H9 (cell line): ENCODE results near the gene AXIN1. TPM values are rescaled to one million over a fixed set of nuclear protein-coding genes. Genes with fewer than 3 reads are reported as not detected.

ENCODE experiments used
- DNase-seq: peaks from one replicate; pipeline ENCODE4 v3.0.0-alpha.2; 2017
- H2AFZ ChIP-seq: one replicate; pipeline ENCODE4 v1.6.1; 2013; ENCODE audit warnings: mild to moderate bottlenecking, low read length, control low read depth, moderate library complexity
- H2AK5ac ChIP-seq: 2 replicates; pipeline ENCODE4 v1.6.1; 2013; ENCODE audit warnings: low read length, control low read depth, mixed read lengths; ENCODE audit not compliant: insufficient read length
- H2BK120ac ChIP-seq: one replicate; pipeline ENCODE4 v1.6.1; 2013; ENCODE audit warnings: low read depth, mild to moderate bottlenecking, low read length, control low read depth, inconsistent platforms; ENCODE audit not compliant: poor library complexity, severe bottlenecking
- H2BK12ac ChIP-seq: 2 replicates; pipeline ENCODE4 v1.6.1; 2013; ENCODE audit warnings: low read length, control low read depth, mixed read lengths, low read depth; ENCODE audit not compliant: insufficient read length
- H2BK15ac ChIP-seq: 2 replicates; pipeline ENCODE4 v1.6.1; 2013; ENCODE audit warnings: low read depth, low read length, control low read depth
- H2BK20ac ChIP-seq: one replicate; pipeline ENCODE4 v1.6.1; 2013; ENCODE audit warnings: low read depth, mild to moderate bottlenecking, low read length, control low read depth, inconsistent platforms; ENCODE audit not compliant: poor library complexity, severe bottlenecking
- H2BK5ac ChIP-seq: 2 replicates; pipeline ENCODE4 v1.6.1; 2013; ENCODE audit warnings: low read length, control low read depth, mixed read lengths; ENCODE audit not compliant: insufficient read length
- H3K14ac ChIP-seq: 2 replicates; pipeline ENCODE4 v1.6.1; 2013; ENCODE audit warnings: low read length, control low read depth; ENCODE audit not compliant: insufficient read depth
- H3K18ac ChIP-seq: 2 replicates; pipeline ENCODE4 v1.6.1; 2013; ENCODE audit warnings: low read depth, mild to moderate bottlenecking, mixed read lengths, low read length, control low read depth; ENCODE audit not compliant: insufficient read length
- H3K23ac ChIP-seq: 2 replicates; pipeline ENCODE4 v1.6.1; 2013; ENCODE audit warnings: low read length, control low read depth, mixed read lengths, low read depth; ENCODE audit not compliant: insufficient read length
- H3K23me2 ChIP-seq: 2 replicates; pipeline ENCODE4 v1.6.1; 2013; ENCODE audit warnings: low read depth, mild to moderate bottlenecking, mixed read lengths, low read length, control low read depth; ENCODE audit not compliant: insufficient read length, poor library complexity, severe bottlenecking
- H3K27ac ChIP-seq: 2 replicates; pipeline ENCODE4 v1.5.1; 2013; ENCODE audit warnings: low read length, control low read depth, mixed read lengths, low read depth; ENCODE audit not compliant: insufficient read length
- H3K27me3 ChIP-seq: 2 replicates; pipeline ENCODE4 v1.6.1; 2013; ENCODE audit warnings: low read length, control low read depth, inconsistent platforms; ENCODE audit not compliant: insufficient read depth
- H3K4ac ChIP-seq: 2 replicates; pipeline ENCODE4 v1.6.1; 2013; ENCODE audit warnings: low read depth, mild to moderate bottlenecking, control low read depth, inconsistent platforms, low read length, moderate library complexity
- H3K4me1 ChIP-seq: 2 replicates; pipeline ENCODE4 v1.6.1; 2013; ENCODE audit warnings: low read length, control low read depth, inconsistent platforms; ENCODE audit not compliant: insufficient read depth
- H3K4me2 ChIP-seq: 2 replicates; pipeline ENCODE4 v1.6.1; 2013; ENCODE audit warnings: low read length, control low read depth, mixed read lengths; ENCODE audit not compliant: insufficient read length, insufficient read depth
- H3K56ac ChIP-seq: 2 replicates; pipeline ENCODE4 v1.6.1; 2013; ENCODE audit warnings: low read depth, mild to moderate bottlenecking, mixed read lengths, low read length, control low read depth; ENCODE audit not compliant: insufficient read length
- H3K79me1 ChIP-seq: 2 replicates; pipeline ENCODE4 v1.6.1; 2013; ENCODE audit warnings: low read depth, mild to moderate bottlenecking, moderate library complexity, low read length, control low read depth, inconsistent platforms; ENCODE audit not compliant: insufficient read depth, poor library complexity, severe bottlenecking
- H3K79me2 ChIP-seq: 2 replicates; pipeline ENCODE4 v1.6.1; 2013; ENCODE audit warnings: low read length, control low read depth, inconsistent platforms; ENCODE audit not compliant: insufficient read depth
- H3K9ac ChIP-seq: 2 replicates; pipeline ENCODE4 v1.6.1; 2013; ENCODE audit warnings: low read length, control low read depth, mixed read lengths; ENCODE audit not compliant: insufficient read length; ENCODE audit errors: extremely low read depth
- H3K9me3 ChIP-seq: one replicate; pipeline ENCODE4 v1.6.1; 2013; ENCODE audit warnings: low read depth, low read length, inconsistent platforms; ENCODE audit not compliant: control insufficient read depth
- H3T11ph ChIP-seq: one replicate; pipeline ENCODE4 v1.6.1; 2013; ENCODE audit warnings: mild to moderate bottlenecking, low read length, control low read depth, inconsistent platforms
- H4K20me1 ChIP-seq: one replicate; pipeline ENCODE4 v1.6.1; 2013; ENCODE audit not compliant: control insufficient read depth, insufficient read length, insufficient read depth
- H4K5ac ChIP-seq: 2 replicates; pipeline ENCODE4 v1.6.1; 2013; ENCODE audit warnings: low read depth, mild to moderate bottlenecking, mixed read lengths, low read length, control low read depth; ENCODE audit not compliant: insufficient read length
- H4K8ac ChIP-seq: replicated peaks from 2 replicates; pipeline ENCODE4 v1.6.1; 2013; ENCODE audit warnings: low read length, control low read depth, mixed read lengths, low read depth; ENCODE audit not compliant: insufficient read length
- H4K91ac ChIP-seq: 2 replicates; pipeline ENCODE4 v1.6.1; 2013; ENCODE audit warnings: low read depth, mild to moderate bottlenecking, moderate library complexity, mixed read lengths, low read length, control low read depth; ENCODE audit not compliant: insufficient read length
- H3K27ac Mint-ChIP-seq, 3 experiments: 2 replicates in 2 of 3; 3 replicates in 1 of 3; pipeline ENCODE4 v1.8.0; 2020 to 2021; ENCODE audit warnings: mixed read lengths in 3 of 3, mild to moderate bottlenecking in 1 of 3, moderate library complexity in 1 of 3
- H3K27me3 Mint-ChIP-seq: 2 replicates; pipeline ENCODE4 v1.8.0; 2021; ENCODE audit warnings: low read depth, mild to moderate bottlenecking, moderate library complexity, mixed read lengths
- H3K36me3 Mint-ChIP-seq, 3 experiments: 2 replicates in 2 of 3; 3 replicates in 1 of 3; pipeline ENCODE4 v1.8.0; 2020 to 2021; ENCODE audit warnings: low read depth in 3 of 3, mixed read lengths in 3 of 3; ENCODE audit not compliant: insufficient read depth in 1 of 3
- H3K4me1 Mint-ChIP-seq, 2 experiments: 2 replicates each; pipeline ENCODE4 v1.8.0; 2020; ENCODE audit warnings: mixed read lengths in 2 of 2
- H3K4me3 Mint-ChIP-seq, 2 experiments: 2 replicates in 1 of 2; 3 replicates in 1 of 2; pipeline ENCODE4 v1.8.0; 2020 to 2021; ENCODE audit warnings: mild to moderate bottlenecking in 2 of 2, mixed read lengths in 2 of 2, moderate library complexity in 1 of 2
- H3K9me3 Mint-ChIP-seq, 2 experiments: 2 replicates in 1 of 2; 3 replicates in 1 of 2; pipeline ENCODE4 v1.8.0; 2020; ENCODE audit warnings: mild to moderate bottlenecking in 2 of 2, mixed read lengths in 2 of 2, moderate library complexity in 1 of 2
- WGBS: extraction: QIAGEN DNeasy Blood & Tissue Kit; methylation state at CpG from one replicate; pipeline ENCODE4 v1.1.7; 2013; ENCODE audit warnings: missing lambda C conversion rate, low lambda C conversion rate, mixed read lengths; ENCODE audit not compliant: insufficient read length; ENCODE audit errors: extremely low coverage; 5-methylcytosine and 5-hydroxymethylcytosine counted together
- total RNA-seq: library from RNA; stranded (reverse); gene quantifications from 2 replicates; pipeline ENCODE4 v1.2.1, GENCODE V29; 2021
- TF ChIP-seq, protein P1 (sequence below): fragments of 200-600 bp; sonication (generic); conservative IDR thresholded peaks from 3 replicates; pipeline ENCODE4 v1.8.0; 2021; ENCODE audit warnings: antibody characterized with exemption, mild to moderate bottlenecking

The AXIN1 gene
- total RNA-seq, 1 experiment from 2014 or later, result 50.9 TPM

DNA sequence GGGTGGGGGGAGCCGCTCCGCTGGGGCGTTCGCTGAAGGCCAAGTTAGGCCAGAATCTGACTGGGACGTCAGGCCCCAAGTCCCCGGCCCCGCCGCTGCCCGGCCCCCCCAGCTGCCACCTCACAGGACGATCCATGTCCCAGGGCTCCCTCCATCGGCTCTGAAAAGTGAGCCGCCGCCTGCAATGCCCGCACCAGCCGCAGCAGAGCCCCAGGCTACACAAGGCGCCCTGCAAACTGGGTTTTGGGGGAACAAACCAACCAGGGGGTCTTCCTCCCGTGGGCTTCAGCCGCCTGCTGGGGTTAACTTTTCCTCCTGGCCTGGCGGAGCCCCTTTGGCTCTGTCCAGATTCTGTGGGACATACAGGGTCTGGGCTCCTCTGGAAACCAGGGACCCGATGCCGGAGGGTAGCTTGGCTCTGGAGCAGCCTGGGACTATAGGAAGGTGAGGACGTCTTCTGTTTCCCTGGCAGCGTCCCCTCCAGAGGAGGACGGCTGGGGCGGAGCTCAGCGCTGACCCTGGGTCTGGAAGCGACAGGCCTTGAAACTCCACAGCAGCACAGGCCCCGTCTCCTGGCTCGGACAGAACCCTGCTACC is 45.3 kb upstream of the AXIN1 start:
- no peaks in the 10 kb centered on the region for H3K27me3 Mint-ChIP-seq
- no peak overlapping the region for H3K18ac ChIP-seq
- DNase-seq, result peak; percentile 92
- H4K8ac ChIP-seq, result no peak overlapping the region
- no peak overlapping the region for H4K91ac ChIP-seq
- no peak overlapping the region for H3K4ac ChIP-seq
- no CpG with 5 or more reads among the region's 29 CpGs for WGBS
- H3K4me3 Mint-ChIP-seq, result peak overlapping the region; percentile 51 to 71
- no peak overlapping the region for H3K9ac ChIP-seq
- H2BK20ac ChIP-seq, result no peak overlapping the region
- peaks cover 2% of the 10 kb centered on the region for H4K20me1 ChIP-seq
- H3T11ph ChIP-seq, result no peak overlapping the region
- H2BK15ac ChIP-seq, result no peak overlapping the region
- no peak overlapping the region; the same call in 1 of the 2 replicates for H3K14ac ChIP-seq
- H2BK5ac ChIP-seq, result no peak overlapping the region
- H3K23me2 ChIP-seq, result no peaks in the 10 kb centered on the region
- no peaks in the 10 kb centered on the region for H3K79me1 ChIP-seq
- H3K27ac Mint-ChIP-seq, result peak overlapping the region in 2 of 3 experiments; percentile 91 to 94; a peak in 4 of 7 replicates
- no peak overlapping the region for H3K23ac ChIP-seq
- H3K4me2 ChIP-seq, result peak overlapping the region; percentile 6
- peaks cover 2% of the 10 kb centered on the region; the same call in 1 of the 2 replicates for H3K4me1 ChIP-seq
- no peak overlapping the region for H2AK5ac ChIP-seq
- no peak overlapping the region for H2BK120ac ChIP-seq
- no peak overlapping the region for H2BK12ac ChIP-seq
- peaks cover 2% of the 10 kb centered on the region in 2 experiments; a peak in 4 of 5 replicates for H3K9me3 Mint-ChIP-seq
- no peak overlapping the region for H3K56ac ChIP-seq
- no peaks in the 10 kb centered on the region for H3K79me2 ChIP-seq
- peaks cover 15 to 25% (median 25%) of the 10 kb centered on the region in 3 experiments for H3K36me3 Mint-ChIP-seq
- peaks cover 22 to 24% of the 10 kb centered on the region in 2 experiments for H3K4me1 Mint-ChIP-seq
- no peaks in the 10 kb centered on the region for H3K9me3 ChIP-seq
- no peak overlapping the region for H3K27ac ChIP-seq
- TF ChIP-seq, protein P1, sequence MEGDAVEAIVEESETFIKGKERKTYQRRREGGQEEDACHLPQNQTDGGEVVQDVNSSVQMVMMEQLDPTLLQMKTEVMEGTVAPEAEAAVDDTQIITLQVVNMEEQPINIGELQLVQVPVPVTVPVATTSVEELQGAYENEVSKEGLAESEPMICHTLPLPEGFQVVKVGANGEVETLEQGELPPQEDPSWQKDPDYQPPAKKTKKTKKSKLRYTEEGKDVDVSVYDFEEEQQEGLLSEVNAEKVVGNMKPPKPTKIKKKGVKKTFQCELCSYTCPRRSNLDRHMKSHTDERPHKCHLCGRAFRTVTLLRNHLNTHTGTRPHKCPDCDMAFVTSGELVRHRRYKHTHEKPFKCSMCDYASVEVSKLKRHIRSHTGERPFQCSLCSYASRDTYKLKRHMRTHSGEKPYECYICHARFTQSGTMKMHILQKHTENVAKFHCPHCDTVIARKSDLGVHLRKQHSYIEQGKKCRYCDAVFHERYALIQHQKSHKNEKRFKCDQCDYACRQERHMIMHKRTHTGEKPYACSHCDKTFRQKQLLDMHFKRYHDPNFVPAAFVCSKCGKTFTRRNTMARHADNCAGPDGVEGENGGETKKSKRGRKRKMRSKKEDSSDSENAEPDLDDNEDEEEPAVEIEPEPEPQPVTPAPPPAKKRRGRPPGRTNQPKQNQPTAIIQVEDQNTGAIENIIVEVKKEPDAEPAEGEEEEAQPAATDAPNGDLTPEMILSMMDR, result peak; percentile 35; the same call in 2 of the 3 replicates
- no peak overlapping the region for H4K5ac ChIP-seq
- H3K27me3 ChIP-seq, result no peaks in the 10 kb centered on the region
- H2AFZ ChIP-seq, result no peak overlapping the region
